ENCODE results near the gene SORCS2. TPM values are rescaled to one million over a fixed set of nuclear protein-coding genes. Genes with fewer than 3 reads are reported as not detected.

SORCS2 gene
- total RNA-seq, 1 experiment from 2014 or later, result 4.1 TPM

GRCh38 chr4:7326306-7326692, 134.0 kb downstream of the SORCS2 start:
- POLR2A ChIA-PET (ENCODE audit: unreplicated experiment), result no interaction called here
- TF ChIP-seq EZH2 (IDR thresholded peaks at IDR 0.05; ENCODE audit: low read length, unreplicated experiment) (no peak), CTCF (conservative IDR thresholded peaks at IDR 0.05; ENCODE audit: low read depth, low read length) (no peak)
- Histone ChIP-seq H3K9me2 (replicated peaks; ENCODE audit: low read length) (no peaks in the 10 kb centered on the region), H3K36me3 (ENCODE audit: low read depth, low read length) (no peaks in the 10 kb centered on the region), H4K20me1 (ENCODE audit: low read length) (no peaks in the 10 kb centered on the region), H3K79me2 (ENCODE audit: low read length) (no peaks in the 10 kb centered on the region), H2AFZ (ENCODE audit: low read length) (no peak overlapping the region), H3K4me2 (ENCODE audit: low read length) (no peak overlapping the region), H3K4me1 (ENCODE audit: insufficient read depth, low read length) (peaks cover 15% of the 10 kb centered on the region), H3K9me3 (ENCODE audit: low read length) (no peaks in the 10 kb centered on the region), H3K27me3 (ENCODE audit: low read length) (no peaks in the 10 kb centered on the region), H3K27ac (ENCODE audit: low read length) (no peak overlapping the region), H3F3A (ENCODE audit: low read length, unreplicated experiment) (no peaks in the 10 kb centered on the region), H3K4me3 (ENCODE audit: low read length) (no peak overlapping the region), H3K9ac (ENCODE audit: low read length) (no peak overlapping the region)
- intact Hi-C loops (cut with micrococcal nuclease), result no loop called here
- no TSS peak for BruUV-seq (replicated peaks)
- DNase-seq (no peak), ATAC-seq (no peak)
- CTCF ChIA-PET, result no interaction called here

GRCh38 chr4:7326693-7327340, 134.5 kb downstream of the SORCS2 start:
- no peak overlapping the region for H3K4me3 ChIP-seq (ENCODE audit: low read length)
- H3K27me3 ChIP-seq (ENCODE audit: low read length), result no peaks in the 10 kb centered on the region
- no peaks in the 10 kb centered on the region for H3K36me3 ChIP-seq (ENCODE audit: low read depth, low read length)
- H3K27ac ChIP-seq (ENCODE audit: low read length), result no peak overlapping the region
- H3F3A ChIP-seq (ENCODE audit: low read length, unreplicated experiment), result no peaks in the 10 kb centered on the region
- H3K9me3 ChIP-seq (ENCODE audit: low read length), result no peaks in the 10 kb centered on the region
- no peaks in the 10 kb centered on the region for H4K20me1 ChIP-seq (ENCODE audit: low read length)
- TF ChIP-seq CTCF (conservative IDR thresholded peaks at IDR 0.05; ENCODE audit: low read depth, low read length) (no peak), EZH2phosphoT487 (IDR thresholded peaks at IDR 0.05; ENCODE audit: borderline replicate concordance, low read length) (no peak), EZH2 (IDR thresholded peaks at IDR 0.05; ENCODE audit: low read length, unreplicated experiment) (no peak)
- ChIA-PET POLR2A (ENCODE audit: unreplicated experiment) (no interaction called here), CTCF (no interaction called here)
- H3K9me2 ChIP-seq (replicated peaks; ENCODE audit: low read length), result no peaks in the 10 kb centered on the region
- no peaks in the 10 kb centered on the region for H3K79me2 ChIP-seq (ENCODE audit: low read length)
- DNase-seq (no peak), ATAC-seq (no peak)
- H3K4me2 ChIP-seq (ENCODE audit: low read length), result no peak overlapping the region
- no peak overlapping the region for H3K9ac ChIP-seq (ENCODE audit: low read length)
- H3K4me1 ChIP-seq (ENCODE audit: insufficient read depth, low read length), result peaks cover 15% of the 10 kb centered on the region
- intact Hi-C loops (cut with micrococcal nuclease), result no loop called here
- H2AFZ ChIP-seq (ENCODE audit: low read length), result no peak overlapping the region
- no TSS peak for BruUV-seq (replicated peaks)

- no peak overlapping the region for H2AFZ ChIP-seq (ENCODE audit: low read length)
- no peaks in the 10 kb centered on the region for H3F3A ChIP-seq (ENCODE audit: low read length, unreplicated experiment)
- H3K4me1 ChIP-seq (ENCODE audit: insufficient read depth, low read length), result peaks cover 15% of the 10 kb centered on the region
- H3K27ac ChIP-seq (ENCODE audit: low read length), result no peak overlapping the region
- H3K27me3 ChIP-seq (ENCODE audit: low read length), result no peaks in the 10 kb centered on the region
- H3K4me2 ChIP-seq (ENCODE audit: low read length), result no peak overlapping the region
- no peak for ATAC-seq
- ChIA-PET POLR2A (ENCODE audit: unreplicated experiment) (no interaction called here), CTCF (no interaction called here)
- no peaks in the 10 kb centered on the region for H3K9me2 ChIP-seq (replicated peaks; ENCODE audit: low read length)
- DNase-seq, result no peak
- TF ChIP-seq EZH2phosphoT487 (IDR thresholded peaks at IDR 0.05; ENCODE audit: borderline replicate concordance, low read length) (no peak), CTCF (conservative IDR thresholded peaks at IDR 0.05; ENCODE audit: low read depth, low read length) (no peak), EZH2 (IDR thresholded peaks at IDR 0.05; ENCODE audit: low read length, unreplicated experiment) (no peak)
- BruUV-seq (replicated peaks), result no TSS peak
- H3K79me2 ChIP-seq (ENCODE audit: low read length), result no peaks in the 10 kb centered on the region
- H3K4me3 ChIP-seq (ENCODE audit: low read length), result no peak overlapping the region
- intact Hi-C loops (cut with micrococcal nuclease), result no loop called here
- H4K20me1 ChIP-seq (ENCODE audit: low read length), result no peaks in the 10 kb centered on the region
- H3K36me3 ChIP-seq (ENCODE audit: low read depth, low read length), result no peaks in the 10 kb centered on the region
- no peak overlapping the region for H3K9ac ChIP-seq (ENCODE audit: low read length)
- H3K9me3 ChIP-seq (ENCODE audit: low read length), result no peaks in the 10 kb centered on the region
These were observed 135.1 kb downstream of the SORCS2 start for GRCh38 chr4:7327341-7327885.

All from PC-3 (cell line).